B cell (primary cell): ENCODE data around the gene FURIN. TPM values are rescaled to one million over a fixed set of nuclear protein-coding genes. Genes with fewer than 3 reads are reported as not detected.

Experiments used
- ATAC-seq: fragments of 200-7000 bp; cut with Tn5 transposase; one replicate; pipeline ENCODE4 v1.10.0; 2021; ENCODE audit warnings: low read depth, mild to moderate bottlenecking, moderate number of reproducible peaks, moderate library complexity
- CTCF ChIA-PET: fragments of 350-600 bp; sonication (Branson Sonifier 250); formaldehyde crosslinking; loops from one replicate; lab custom pipeline; 2021; ENCODE audit warnings: antibody characterized with exemption, inconsistent platforms; lab: Charles Lee
- POLR2A ChIA-PET: fragments of 350-600 bp; sonication (Branson Sonifier 250); formaldehyde crosslinking; loops from one replicate; lab custom pipeline; 2021; ENCODE audit warnings: antibody characterized with exemption; lab: Charles Lee
- DNase-seq: peaks from one replicate; pipeline ENCODE4 v3.0.0; 2013
- H2AFZ ChIP-seq: 2 replicates; pipeline ENCODE4 v1.6.1; 2012; ENCODE audit warnings: mild to moderate bottlenecking, low read depth, low read length; ENCODE audit not compliant: insufficient read depth, poor library complexity, severe bottlenecking
- H3K27ac ChIP-seq, 2 donors: 1 replicate in 1 of 2; 2 replicates in 1 of 2; pipeline ENCODE4 v1.5.1; 2012 to 2013; ENCODE audit warnings: low read length in 2 of 2, mild to moderate bottlenecking in 2 of 2, moderate library complexity in 1 of 2
- H3K27me3 ChIP-seq, 4 experiments: fragments of 200-600 bp in 1 of 4; sonication (generic) in 1 of 4; replicated peaks in 1 of 4; 1 replicate in 2 of 4; 2 replicates in 2 of 4; pipeline versions ENCODE4 v1.6.1 to v1.7.0; 2013 to 2016; ENCODE audit warnings: low read length in 3 of 4, mild to moderate bottlenecking in 2 of 4, mixed read lengths in 1 of 4, moderate library complexity in 1 of 4; ENCODE audit not compliant: insufficient read depth in 4 of 4, control insufficient read depth in 3 of 4; ENCODE audit errors: control extremely low read depth in 1 of 4
- H3K36me3 ChIP-seq, 2 experiments: replicated peaks in 1 of 2; 1 replicate in 1 of 2; 2 replicates in 1 of 2; pipeline versions ENCODE4 v1.6.1 to v1.7.1; 2013; ENCODE audit warnings: low read length in 1 of 2; ENCODE audit not compliant: insufficient read depth in 2 of 2, control insufficient read depth in 1 of 2; ENCODE audit errors: control extremely low read depth in 1 of 2, extremely low read depth in 1 of 2
- H3K4me1 ChIP-seq, 2 donors: fragments of 200-600 bp in 1 of 2; sonication (generic) in 1 of 2; 1 replicate in 1 of 2; 2 replicates in 1 of 2; pipeline versions ENCODE4 v1.5.1 to v1.6.1; 2013 to 2017; ENCODE audit warnings: low read length in 2 of 2; ENCODE audit not compliant: control insufficient read depth in 2 of 2, insufficient read depth in 2 of 2
- H3K4me2 ChIP-seq: replicated peaks from 2 replicates; pipeline ENCODE3; 2012; ENCODE audit warnings: mild to moderate bottlenecking, low read depth, low read length; ENCODE audit not compliant: poor library complexity, severe bottlenecking
- H3K4me3 ChIP-seq, 5 experiments: fragments of 200-600 bp in 1 of 5; sonication (generic) in 1 of 5; 1 replicate in 3 of 5; 2 replicates in 2 of 5; pipeline versions ENCODE4 v1.5.1 to v1.7.0; 2011 to 2016; ENCODE audit warnings: low read length in 4 of 5, mild to moderate bottlenecking in 4 of 5, low read depth in 2 of 5, control low read depth in 1 of 5, moderate library complexity in 1 of 5; ENCODE audit not compliant: insufficient read depth in 1 of 5; ENCODE audit errors: control extremely low read depth in 1 of 5, extremely low read depth in 1 of 5
- H3K79me2 ChIP-seq: fragments of 200-600 bp; sonication (generic); one replicate; pipeline ENCODE4 v1.6.0; 2016; ENCODE audit warnings: low read length; ENCODE audit not compliant: control insufficient read depth, insufficient read depth
- H3K9ac ChIP-seq: fragments of 200-600 bp; sonication (generic); 2 replicates; pipeline ENCODE4 v1.6.1; 2017; ENCODE audit warnings: mild to moderate bottlenecking, low read length, moderate library complexity
- H3K9me3 ChIP-seq, 3 donors: one replicate each; pipeline versions ENCODE4 v1.6.1 to v1.7.1; 2013; ENCODE audit warnings: low read length in 2 of 3; ENCODE audit not compliant: control insufficient read depth in 2 of 3, insufficient read depth in 1 of 3; ENCODE audit errors: control extremely low read depth in 1 of 3
- H4K20me1 ChIP-seq: 2 replicates; pipeline ENCODE4 v1.6.0; 2012; ENCODE audit warnings: mild to moderate bottlenecking, low read length; ENCODE audit not compliant: insufficient read depth, control insufficient read depth, poor library complexity, severe bottlenecking
- H3K27ac Mint-ChIP-seq: one replicate; pipeline ENCODE4 v1.8.0; 2021; ENCODE audit warnings: mixed read lengths
- H3K27me3 Mint-ChIP-seq: one replicate; pipeline ENCODE4 v1.8.0; 2021; ENCODE audit warnings: mixed read lengths
- H3K4me1 Mint-ChIP-seq: one replicate; pipeline ENCODE4 v1.8.0; 2021; ENCODE audit warnings: mixed read lengths
- H3K4me3 Mint-ChIP-seq: one replicate; pipeline ENCODE4 v1.8.0; 2021; ENCODE audit warnings: mixed read lengths
- H3K9me3 Mint-ChIP-seq: one replicate; pipeline ENCODE4 v1.8.0; 2022; ENCODE audit warnings: mixed read lengths; ENCODE audit not compliant: insufficient read depth
- EZH2 ChIP-seq: IDR thresholded peaks from 2 replicates; pipeline ENCODE4 v1.6.1; 2012; ENCODE audit warnings: borderline replicate concordance, low read depth, mild to moderate bottlenecking, moderate library complexity, low read length; ENCODE audit not compliant: insufficient read depth, poor library complexity, severe bottlenecking
- WGBS: methylation state at CpG from one replicate; pipeline ENCODE4 v1.1.5; 2013; ENCODE audit warnings: missing lambda C conversion rate; ENCODE audit not compliant: insufficient coverage; 5-methylcytosine and 5-hydroxymethylcytosine counted together
- intact Hi-C: fragments of 100-400 bp; cut with micrococcal nuclease; formaldehyde crosslinking; loops from one replicate; pipeline ENCODE4 v1.10.0; 2022
- polyA plus RNA-seq: library from polyadenylated mRNA; depleted of rRNA; stranded (reverse); fragments of >200 nt; gene quantifications from 2 replicates; pipeline ENCODE4 v1.2.3, GENCODE V29; 2012
- total RNA-seq, 2 donors: library from RNA; stranded (reverse); fragments of 120-200 nt in 1 of 2; gene quantifications; 1 replicate in 1 of 2; 2 replicates in 1 of 2; pipeline versions ENCODE4 v1.2.3 to v1.2.4, GENCODE V29; 2013 to 2022
- TF ChIP-seq, protein P1 (sequence below): fragments of 200-600 bp; IDR thresholded peaks from one replicate; pipeline ENCODE4 v1.8.0; 2022; ENCODE audit warnings: antibody characterized with exemption, mild to moderate bottlenecking

Gene FURIN
- total and polyA plus RNA-seq, 2 donors (not counting 1 experiment from before 2014, with no cell fraction given) = 31.6 to 66.7 TPM

DNA sequence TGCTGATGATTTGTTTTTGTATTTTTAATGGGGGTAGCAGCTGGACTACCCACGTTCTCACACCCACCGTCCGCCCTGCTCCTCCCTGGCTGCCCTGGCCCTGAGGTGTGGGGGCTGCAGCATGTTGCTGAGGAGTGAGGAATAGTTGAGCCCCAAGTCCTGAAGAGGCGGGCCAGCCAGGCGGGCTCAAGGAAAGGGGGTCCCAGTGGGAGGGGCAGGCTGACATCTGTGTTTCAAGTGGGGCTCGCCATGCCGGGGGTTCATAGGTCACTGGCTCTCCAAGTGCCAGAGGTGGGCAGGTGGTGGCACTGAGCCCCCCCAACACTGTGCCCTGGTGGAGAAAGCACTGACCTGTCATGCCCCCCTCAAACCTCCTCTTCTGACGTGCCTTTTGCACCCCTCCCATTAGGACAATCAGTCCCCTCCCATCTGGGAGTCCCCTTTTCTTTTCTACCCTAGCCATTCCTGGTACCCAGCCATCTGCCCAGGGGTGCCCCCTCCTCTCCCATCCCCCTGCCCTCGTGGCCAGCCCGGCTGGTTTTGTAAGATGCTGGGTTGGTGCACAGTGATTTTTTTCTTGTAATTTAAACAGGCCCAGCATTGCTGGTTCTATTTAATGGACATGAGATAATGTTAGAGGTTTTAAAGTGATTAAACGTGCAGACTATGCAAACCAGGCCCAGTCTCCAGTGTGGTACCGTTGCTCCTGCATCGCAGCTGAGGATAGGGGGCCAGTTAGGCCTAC is 14.6 kb downstream of the FURIN start:
- peaks cover 22% of the 10 kb centered on the region for H3K4me1 Mint-ChIP-seq
- H3K4me1 ChIP-seq = peaks cover 25 to 32% of the 10 kb centered on the region in 2 donors
- no peak for TF ChIP-seq EZH2
- TF ChIP-seq, protein P1, sequence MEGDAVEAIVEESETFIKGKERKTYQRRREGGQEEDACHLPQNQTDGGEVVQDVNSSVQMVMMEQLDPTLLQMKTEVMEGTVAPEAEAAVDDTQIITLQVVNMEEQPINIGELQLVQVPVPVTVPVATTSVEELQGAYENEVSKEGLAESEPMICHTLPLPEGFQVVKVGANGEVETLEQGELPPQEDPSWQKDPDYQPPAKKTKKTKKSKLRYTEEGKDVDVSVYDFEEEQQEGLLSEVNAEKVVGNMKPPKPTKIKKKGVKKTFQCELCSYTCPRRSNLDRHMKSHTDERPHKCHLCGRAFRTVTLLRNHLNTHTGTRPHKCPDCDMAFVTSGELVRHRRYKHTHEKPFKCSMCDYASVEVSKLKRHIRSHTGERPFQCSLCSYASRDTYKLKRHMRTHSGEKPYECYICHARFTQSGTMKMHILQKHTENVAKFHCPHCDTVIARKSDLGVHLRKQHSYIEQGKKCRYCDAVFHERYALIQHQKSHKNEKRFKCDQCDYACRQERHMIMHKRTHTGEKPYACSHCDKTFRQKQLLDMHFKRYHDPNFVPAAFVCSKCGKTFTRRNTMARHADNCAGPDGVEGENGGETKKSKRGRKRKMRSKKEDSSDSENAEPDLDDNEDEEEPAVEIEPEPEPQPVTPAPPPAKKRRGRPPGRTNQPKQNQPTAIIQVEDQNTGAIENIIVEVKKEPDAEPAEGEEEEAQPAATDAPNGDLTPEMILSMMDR = no peak
- intact Hi-C loops = no loop called here
- peaks cover 0 to 45% of the 10 kb centered on the region in 2 experiments for H3K36me3 ChIP-seq
- H2AFZ ChIP-seq = no peak overlapping the region
- no peaks in the 10 kb centered on the region for H3K27me3 ChIP-seq
- H3K9me3 ChIP-seq = no peaks in the 10 kb centered on the region
- H4K20me1 ChIP-seq = peaks cover 12% of the 10 kb centered on the region
- peak overlapping the region in 1 of 2 donors; percentile 15 for H3K27ac ChIP-seq
- ATAC-seq = no peak
- no peak overlapping the region for H3K4me3 ChIP-seq
- peak overlapping the region; percentile 94 for H3K4me2 ChIP-seq
- H3K9ac ChIP-seq = no peak overlapping the region
- H3K4me3 Mint-ChIP-seq = peak overlapping the region; percentile 47
- ChIA-PET CTCF (interaction anchor here (1.2 to 4.7 kb wide), 3 partner anchors 65 to 234 kb away, joined by 3 to 158 read pairs (median 72); no protein-coding TSS in a partner anchor), POLR2A (interaction anchor here (0.5 to 1.2 kb wide), 3 partner anchors 43 to 60 kb away, joined by 3 read pairs; no protein-coding TSS in a partner anchor)
- peaks cover 14% of the 10 kb centered on the region for H3K79me2 ChIP-seq
- peak overlapping the region; percentile 56 for H3K27ac Mint-ChIP-seq
- no peaks in the 10 kb centered on the region for H3K27me3 Mint-ChIP-seq
- no peaks in the 10 kb centered on the region for H3K9me3 Mint-ChIP-seq
- 89% methylated on average over 11 of the region's 13 CpGs for WGBS
- no peak for DNase-seq

DNA sequence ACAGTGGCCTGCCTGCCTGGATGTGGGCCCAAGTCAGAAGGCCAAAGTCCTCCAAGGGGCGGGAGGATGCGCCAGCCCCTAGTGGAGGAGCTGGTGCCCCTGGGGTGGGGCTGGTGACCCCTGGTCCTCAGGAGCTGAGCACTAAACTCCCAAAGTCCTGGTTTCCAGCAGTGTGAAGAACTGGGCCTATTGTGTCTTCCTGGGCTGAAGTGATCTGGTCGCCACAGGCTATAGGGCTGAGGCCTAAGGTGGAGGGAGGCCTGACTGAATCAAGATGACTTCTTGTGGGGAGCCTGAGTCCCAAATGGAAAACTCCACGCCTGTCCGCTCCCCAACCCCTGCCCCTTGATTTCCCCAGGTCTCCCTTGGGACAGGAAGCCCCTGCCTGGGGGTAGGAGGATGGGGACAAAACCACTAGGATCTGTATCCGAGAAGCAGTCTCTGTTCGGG is 15.2 kb downstream of the FURIN start:
- ATAC-seq (no peak), DNase-seq (no peak)
- ChIA-PET POLR2A (interaction anchor here (0.5 to 2.1 kb wide), 3 partner anchors 13 to 167 kb away, joined by 3 to 7 read pairs (median 4); partner anchors contain the start of gene BLM), CTCF (interaction anchor here (1.2 to 4.7 kb wide), 5 partner anchors 45 to 235 kb away, joined by 3 to 158 read pairs (median 51); no protein-coding TSS in a partner anchor)
- peaks cover 19% of the 10 kb centered on the region for H3K79me2 ChIP-seq
- peaks cover 25 to 32% of the 10 kb centered on the region in 2 donors for H3K4me1 ChIP-seq
- intact Hi-C loops = no loop called here
- H3K9me3 Mint-ChIP-seq = no peaks in the 10 kb centered on the region
- H3K4me3 Mint-ChIP-seq = peak overlapping the region; percentile 47
- TF ChIP-seq EZH2 = no peak
- TF ChIP-seq, protein P1 = no peak
- H3K36me3 ChIP-seq = peaks cover 0 to 41% of the 10 kb centered on the region in 2 experiments
- 71% methylated on average over 5 of the region's 7 CpGs for WGBS
- H3K4me1 Mint-ChIP-seq = peaks cover 22% of the 10 kb centered on the region
- no peaks in the 10 kb centered on the region for H3K9me3 ChIP-seq
- H3K27me3 Mint-ChIP-seq = no peaks in the 10 kb centered on the region
- H3K4me2 ChIP-seq = peak overlapping the region; percentile 94
- peak overlapping the region; percentile 70 for H3K9ac ChIP-seq
- H4K20me1 ChIP-seq = peaks cover 12% of the 10 kb centered on the region
- H3K4me3 ChIP-seq = peak overlapping the region in 3 of 5 experiments; percentile 51 to 65 (median 61)
- peak overlapping the region; percentile 13 to 75 for H3K27ac ChIP-seq
- peak overlapping the region; percentile 93 for H2AFZ ChIP-seq
- H3K27ac Mint-ChIP-seq = peak overlapping the region; percentile 56
- no peaks in the 10 kb centered on the region for H3K27me3 ChIP-seq
